K562 (cell line): Measurements from ENCODE around the gene THEM4. TPM values are rescaled to one million over a fixed set of nuclear protein-coding genes. Genes with fewer than 3 reads are reported as not detected.

Source experiments
- ATAC-seq: fragments of 200-7000 bp; cut with Tn5 transposase; 3 replicates; pipeline ENCODE4 v1.9.1; 2020; ENCODE audit warnings: moderate library complexity
- BruUV-seq: library from RNA; stranded (reverse); fragments of 400-500 nt; replicated peaks from 2 replicates; lab custom pipeline; 2021; lab: Mats Ljungman, UMichigan
- CTCF ChIA-PET: fragments of 300-600 bp; formaldehyde crosslinking; extraction: SDS; loops from one replicate; lab custom pipeline; 2021; ENCODE audit warnings: low intra/inter-chr PET ratio; lab: Yijun Ruan, JAX
- POLR2A ChIA-PET: fragments of 300-600, 350-650 bp; sonication (Branson Sonifier 250); formaldehyde crosslinking; extraction: SDS; loops from one replicate; lab custom pipeline; 2021; ENCODE audit warnings: antibody characterized with exemption, inconsistent platforms; lab: Yijun Ruan, JAX
- DNase-seq, 4 experiments: peaks; one replicate each; pipeline versions ENCODE4 v3.0.0 to v3.0.0-alpha.2; 2011 to 2018; ENCODE audit warnings: low spot score in 3 of 4, mixed read lengths in 3 of 4; ENCODE audit errors: extremely low read depth in 1 of 4
- FAIRE-seq: peaks from 2 replicates; lab custom pipeline; 2011; peaks lifted over from hg19 to GRCh38; lab: Jason Lieb, UNC
- H2AFZ ChIP-seq: 2 replicates; pipeline ENCODE4 v1.6.0; 2011; ENCODE audit warnings: low read depth, low read length, control low read depth, inconsistent platforms
- H3K27ac ChIP-seq: fragments of 200-600 bp; 3 replicates; pipeline ENCODE4 v1.8.0; 2011; ENCODE audit warnings: low read depth, mild to moderate bottlenecking, control low read depth, inconsistent platforms, low read length, moderate library complexity, mixed read lengths; ENCODE audit errors: extremely low read depth
- H3K27me3 ChIP-seq, 2 experiments: fragments of 300-600 bp in 1 of 2; 2 replicates in 1 of 2; 3 replicates in 1 of 2; pipeline versions ENCODE4 v1.6.0 to v1.8.0; 2011; ENCODE audit warnings: inconsistent platforms in 2 of 2, low read length in 2 of 2, mild to moderate bottlenecking in 1 of 2, mixed read lengths in 1 of 2, moderate library complexity in 1 of 2; ENCODE audit not compliant: control insufficient read depth in 2 of 2, insufficient read depth in 2 of 2
- H3K36me3 ChIP-seq: fragments of 300-600 bp; 3 replicates; pipeline ENCODE4 v1.8.0; 2011; ENCODE audit warnings: mild to moderate bottlenecking, low read length, inconsistent platforms; ENCODE audit not compliant: control insufficient read depth, insufficient read depth
- H3K4me1 ChIP-seq, 2 experiments: fragments of 200-600 bp in 1 of 2; replicated peaks in 1 of 2; 2 replicates in 1 of 2; 3 replicates in 1 of 2; pipeline versions ENCODE4 v1.5.1 to v1.8.0; 2011; ENCODE audit warnings: inconsistent platforms in 2 of 2, low read length in 2 of 2, mild to moderate bottlenecking in 1 of 2, mixed read lengths in 1 of 2, moderate library complexity in 1 of 2; ENCODE audit not compliant: control insufficient read depth in 2 of 2, insufficient read depth in 2 of 2
- H3K4me2 ChIP-seq: 2 replicates; pipeline ENCODE4 v1.6.1; 2011; ENCODE audit warnings: low read length, control low read depth, inconsistent platforms, mixed read lengths; ENCODE audit not compliant: insufficient read depth
- H3K4me3 ChIP-seq: fragments of 200-600 bp; sonication (generic), shearing (Covaris generic); 2 replicates; pipeline ENCODE4 v1.5.1; 2016; ENCODE audit warnings: control low read depth, inconsistent platforms
- H3K79me2 ChIP-seq: fragments of 200-600 bp; 3 replicates; pipeline ENCODE4 v1.8.0; 2011; ENCODE audit warnings: low read length, inconsistent platforms; ENCODE audit not compliant: control insufficient read depth, insufficient read depth
- H3K9ac ChIP-seq, 2 experiments: 2 replicates each; pipeline versions ENCODE4 v1.6.0 to v1.6.1; 2011; ENCODE audit warnings: low read depth in 2 of 2, low read length in 2 of 2, control low read depth in 1 of 2, inconsistent platforms in 1 of 2, mild to moderate bottlenecking in 1 of 2, mixed read lengths in 1 of 2; ENCODE audit not compliant: insufficient read depth in 1 of 2
- H3K9me1 ChIP-seq: one replicate; pipeline ENCODE4 v1.6.0; 2011; ENCODE audit warnings: inconsistent platforms, mild to moderate bottlenecking, low read length, moderate library complexity; ENCODE audit not compliant: control insufficient read depth, insufficient read depth
- H3K9me3 ChIP-seq: replicated peaks from 2 replicates; pipeline ENCODE4 v1.5.1; 2011; ENCODE audit warnings: low read depth, low read length, inconsistent platforms; ENCODE audit not compliant: control insufficient read depth, insufficient read depth
- H4K20me1 ChIP-seq: replicated peaks from 2 replicates; pipeline ENCODE4 v1.6.1; 2011; ENCODE audit warnings: low read length, inconsistent platforms, mixed read lengths; ENCODE audit not compliant: control insufficient read depth, insufficient read depth
- BCLAF1 ChIP-seq, 2 experiments: fragments of 450-650 bp in 1 of 2; IDR thresholded peaks; 2 replicates each; pipeline ENCODE4 v1.6.1; 2011 to 2017; ENCODE audit warnings: low read depth in 2 of 2, antibody characterized with exemption in 1 of 2, borderline replicate concordance in 1 of 2, low read length in 1 of 2, mild to moderate bottlenecking in 1 of 2, mixed read lengths in 1 of 2; ENCODE audit not compliant: control insufficient read depth in 1 of 2
- E2F3 ChIP-seq: fragments of 250-450 bp; sonication (Bioruptor Pico); IDR thresholded peaks from 2 replicates; pipeline ENCODE4 v1.4.0; 2020; ENCODE audit warnings: mild to moderate bottlenecking
- ETS2 ChIP-seq: IDR thresholded peaks from 2 replicates; pipeline ENCODE4 v1.6.1; 2016; ENCODE audit warnings: borderline replicate concordance, missing genetic modification characterization, mild to moderate bottlenecking, moderate library complexity, missing compliant biosample characterization; ENCODE audit not compliant: poor library complexity, severe bottlenecking
- GATAD2A ChIP-seq: fragments of 450-650 bp; IDR thresholded peaks from 2 replicates; pipeline ENCODE4 v1.6.1; 2017
- GMEB1 ChIP-seq: fragments of 250-450 bp; sonication (Bioruptor Pico); IDR thresholded peaks from 2 replicates; pipeline ENCODE4 v1.4.0; 2020; ENCODE audit warnings: mild to moderate bottlenecking
- HNRNPH1 ChIP-seq: fragments of 200-400 bp; formaldehyde crosslinking; optimal IDR thresholded peaks from 2 replicates; pipeline ENCODE3; 2017; ENCODE audit warnings: low read depth, mild to moderate bottlenecking, low read length, moderate library complexity
- LEF1 ChIP-seq: fragments of 450-650 bp; IDR thresholded peaks from 2 replicates; pipeline ENCODE4 v1.6.1; 2016; ENCODE audit warnings: mild to moderate bottlenecking
- MAFF ChIP-seq: IDR thresholded peaks from 2 replicates; pipeline ENCODE4 v1.6.1; 2012; ENCODE audit warnings: low read length, improper control_type of control experiment
- MAFG ChIP-seq: fragments of 450-650 bp; conservative IDR thresholded peaks from 2 replicates; pipeline ENCODE4 v1.6.1; 2016; ENCODE audit warnings: missing genetic modification characterization, missing compliant biosample characterization
- MAFK ChIP-seq: IDR thresholded peaks from 2 replicates; pipeline ENCODE4 v1.6.1; 2011; ENCODE audit warnings: low read length, improper control_type of control experiment
- RBM14 ChIP-seq: fragments of 200-400 bp; formaldehyde crosslinking; IDR thresholded peaks from 2 replicates; pipeline ENCODE4 v1.6.1; 2018; ENCODE audit warnings: low read depth, mild to moderate bottlenecking, low read length, moderate library complexity, borderline replicate concordance; ENCODE audit not compliant: insufficient read depth
- SIN3B ChIP-seq: fragments of 450-650 bp; IDR thresholded peaks from 2 replicates; pipeline ENCODE4 v1.6.1; 2017; ENCODE audit warnings: low read depth, mild to moderate bottlenecking, moderate library complexity
- SMAD3 ChIP-seq: fragments of 450-650 bp; formaldehyde crosslinking; conservative IDR thresholded peaks from 2 replicates; pipeline ENCODE4 v1.4.0; 2020; ENCODE audit warnings: mild to moderate bottlenecking
- TAL1 ChIP-seq: fragments of 450-650 bp; IDR thresholded peaks from 2 replicates; pipeline ENCODE4 v1.6.1; 2016; ENCODE audit warnings: mild to moderate bottlenecking
- TCFL5 ChIP-seq: fragments of 250-450 bp; sonication (Bioruptor Pico); conservative IDR thresholded peaks from 2 replicates; pipeline ENCODE4 v1.6.1; 2021; ENCODE audit warnings: mild to moderate bottlenecking, moderate library complexity, matching md5 sums
- ZFP36 ChIP-seq: fragments of 150-350 bp; IDR thresholded peaks from 2 replicates; pipeline ENCODE4 v1.6.1; 2018; ENCODE audit warnings: low read length, low read depth; ENCODE audit not compliant: partially characterized antibody
- ZKSCAN3 ChIP-seq: fragments of 250-450 bp; sonication (Bioruptor Pico); IDR thresholded peaks from 2 replicates; pipeline ENCODE4 v1.4.0; 2020
- ZNF316 ChIP-seq: fragments of 450-650 bp; IDR thresholded peaks from 2 replicates; pipeline ENCODE4 v1.6.1; 2016
- ZNF57 ChIP-seq: fragments of 450-650 bp; formaldehyde crosslinking; IDR thresholded peaks from 2 replicates; pipeline ENCODE4 v1.4.0; 2020; ENCODE audit warnings: mild to moderate bottlenecking, moderate library complexity
- ZNF695 ChIP-seq: fragments of 450-650 bp; formaldehyde crosslinking; IDR thresholded peaks from 2 replicates; pipeline ENCODE4 v1.4.0; 2020; ENCODE audit warnings: mild to moderate bottlenecking, moderate library complexity
- WGBS: fragments of 100-300 bp; shearing (Covaris generic); methylation state at CpG from one replicate; pipeline ENCODE4 v1.1.6; 2016; ENCODE audit warnings: low coverage, mixed read lengths; ENCODE audit not compliant: insufficient coverage; ENCODE audit errors: missing lambda C conversion rate; 5-methylcytosine and 5-hydroxymethylcytosine counted together
- in situ Hi-C: fragments of 300-500 bp; cut with MboI; formaldehyde crosslinking; loops from 4 replicates; pipeline ENCODE4 v1.15.0; 2018; ENCODE audit warnings: inconsistent platforms, mixed read lengths
- intact Hi-C: fragments of 100-400 bp; cut with micrococcal nuclease; formaldehyde crosslinking; loops from 2 replicates; pipeline ENCODE4 v1.14.2; 2022
- polyA plus RNA-seq, 8 experiments: library from polyadenylated mRNA; depleted of rRNA in 4 of 8; stranded (reverse) in 5 of 8; unstranded in 3 of 8; fragments of >200 nt; fragmentation: Nextera tagmentation in 2 of 8; fragmentation: Illumina TruSeq in 1 of 8; extraction: Ambion mirVana in 2 of 8; extraction: Trizol in 1 of 8; gene quantifications; 2 replicates each; pipeline versions ENCODE4 v1.2.1 to v1.2.3, GENCODE V29; 2011 to 2014; ENCODE audit warnings: inconsistent platforms in 1 of 8, missing spikeins in 1 of 8
- total RNA-seq, 7 experiments: library from RNA; depleted of rRNA in 6 of 7; stranded (reverse); fragments of >200 nt in 6 of 7; fragmentation: Illumina TruSeq in 2 of 7; extraction: Trizol in 2 of 7; gene quantifications; 2 replicates each; pipeline versions ENCODE4 v1.2.1 to v1.2.3, GENCODE V29; 2011 to 2021; ENCODE audit warnings: low replicate concordance in 1 of 7
- TF ChIP-seq, protein P1 (sequence below): sonication (generic); formaldehyde crosslinking; IDR thresholded peaks from 2 replicates; pipeline ENCODE4 v1.8.0; 2022; ENCODE audit warnings: mild to moderate bottlenecking, missing genetic modification reagents

Gene THEM4
- total and polyA plus RNA-seq, 9 of the 15 experiments (the other 6 are each of a cell fraction or from before 2014, with no cell fraction given) = 8.6 to 71.9 (median 35.3) TPM

GRCh38 chr1:151855933-151856332, 53.4 kb downstream of the THEM4 start:
- H3K27ac ChIP-seq = no peak overlapping the region
- FAIRE-seq (peak; percentile 37), DNase-seq (no peak), ATAC-seq (no peak)
- H4K20me1 ChIP-seq = 0 out of 2 replicates have a peak, but pooled peaks cover under 1% of the 10 kb centered on the region
- in situ Hi-C loops = no loop called here
- ChIA-PET POLR2A (interaction anchor here (1.4 kb wide), 1 partner anchor 10 kb away, joined by 3 read pairs; no protein-coding TSS in a partner anchor), CTCF (no interaction called here)
- H3K27me3 ChIP-seq = peaks cover 14 to 36% of the 10 kb centered on the region in 2 experiments
- H3K4me2 ChIP-seq = no peak overlapping the region
- WGBS = 2% methylated on average over 4 of the region's 4 CpGs
- intact Hi-C loops = no loop called here
- H3K36me3 ChIP-seq = no peaks in the 10 kb centered on the region
- no peak overlapping the region for H3K9ac ChIP-seq
- no peaks in the 10 kb centered on the region for H3K79me2 ChIP-seq
- H3K9me3 ChIP-seq = no peaks in the 10 kb centered on the region
- H3K9me1 ChIP-seq = peaks cover 3% of the 10 kb centered on the region
- H3K4me1 ChIP-seq = peaks cover 5 to 7% of the 10 kb centered on the region in 2 experiments; a peak in 3 of 5 replicates
- H3K4me3 ChIP-seq = no peak overlapping the region
- H2AFZ ChIP-seq = no peak overlapping the region
- BruUV-seq = no TSS peak
- TF ChIP-seq, protein P1, sequence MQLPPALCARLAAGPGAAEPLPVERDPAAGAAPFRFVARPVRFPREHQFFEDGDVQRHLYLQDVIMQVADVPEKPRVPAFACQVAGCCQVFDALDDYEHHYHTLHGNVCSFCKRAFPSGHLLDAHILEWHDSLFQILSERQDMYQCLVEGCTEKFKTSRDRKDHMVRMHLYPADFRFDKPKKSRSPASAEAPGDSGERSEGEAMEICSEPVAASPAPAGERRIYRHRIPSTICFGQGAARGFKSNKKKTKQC (CRISPR knock-in tag) = no peak
- TF ChIP-seq ZKSCAN3 (CRISPR knock-in tag) (no peak), MAFG (tag) (peak; percentile 94), E2F3 (CRISPR knock-in tag) (no peak), ZNF316 (peak; percentile 95), GMEB1 (CRISPR knock-in tag) (no peak), RBM14 (no peak), SMAD3 (no peak), ZNF695 (CRISPR knock-in tag) (no peak), GATAD2A (no peak), ZNF57 (CRISPR knock-in tag) (no peak), ZFP36 (no peak), MAFF (peak; percentile 79), ETS2 (tag) (no peak), MAFK (peak; percentile 76), TAL1 (no peak), SIN3B (no peak), HNRNPH1 (no peak), LEF1 (no peak), BCLAF1 (IDR thresholded peaks at IDR 0.05; ENCODE audit: borderline replicate concordance in 1 of 2, control insufficient read depth in 1 of 2, low read depth in 2 of 2, low read length in 1 of 2) (no peak), TCFL5 (no peak)
